HepG2 (cell line): Measurements from ENCODE around the gene PIAS1. TPM values are rescaled to one million over a fixed set of nuclear protein-coding genes. Genes with fewer than 3 reads are reported as not detected.

Experiments used
- ATAC-seq: fragments of 200-7000 bp; cut with Tn5 transposase; 3 replicates; pipeline ENCODE4 v1.9.1; 2020; ENCODE audit warnings: mild to moderate bottlenecking, moderate library complexity
- BruUV-seq: library from RNA; stranded (reverse); fragments of 400-500 nt; replicated peaks from 2 replicates; lab custom pipeline; 2021; lab: Mats Ljungman, UMichigan
- CTCF ChIA-PET: fragments of 300-600 bp; formaldehyde crosslinking; extraction: SDS; loops from one replicate; lab custom pipeline; 2021; ENCODE audit warnings: low total read pairs, inconsistent platforms, low intra/inter-chr PET ratio; lab: Yijun Ruan, JAX
- POLR2A ChIA-PET: fragments of 350-600 bp; sonication (Branson Sonifier 250); formaldehyde crosslinking; loops from one replicate; lab custom pipeline; 2020; ENCODE audit warnings: antibody characterized with exemption, inconsistent platforms; lab: Yijun Ruan, JAX
- DNase-seq: peaks from one replicate; pipeline ENCODE4 v3.0.0-alpha.2; 2015; ENCODE audit warnings: low spot score
- FAIRE-seq: peaks from 3 replicates; lab custom pipeline; 2011; peaks lifted over from hg19 to GRCh38; lab: Jason Lieb, UNC
- H2AFZ ChIP-seq: one replicate; pipeline ENCODE4 v1.6.1; 2011; ENCODE audit warnings: low read length, inconsistent platforms
- H3K27ac ChIP-seq: fragments of 300-600 bp; 3 replicates; pipeline ENCODE4 v1.8.0; 2011; ENCODE audit warnings: mixed run types, mild to moderate bottlenecking, mixed read lengths, low read length, inconsistent platforms; ENCODE audit not compliant: insufficient read depth; ENCODE audit errors: extremely low read length
- H3K27me3 ChIP-seq, 2 experiments: fragments of 200-600 bp in 1 of 2; 2 replicates in 1 of 2; 3 replicates in 1 of 2; pipeline versions ENCODE4 v1.6.0 to v1.8.0; 2011; ENCODE audit warnings: low read length in 2 of 2, mild to moderate bottlenecking in 2 of 2, moderate library complexity in 2 of 2, inconsistent platforms in 1 of 2; ENCODE audit not compliant: insufficient read depth in 2 of 2, control insufficient read depth in 1 of 2
- H3K36me3 ChIP-seq, 2 experiments: fragments of 200-600 bp in 1 of 2; replicated peaks in 1 of 2; 2 replicates in 1 of 2; 3 replicates in 1 of 2; pipeline versions ENCODE4 v1.5.1 to v1.8.0; 2011; ENCODE audit warnings: low read length in 2 of 2, inconsistent platforms in 1 of 2; ENCODE audit not compliant: insufficient read depth in 2 of 2, control insufficient read depth in 1 of 2
- H3K4me1 ChIP-seq: 2 replicates; pipeline ENCODE4 v1.5.1; 2012; ENCODE audit warnings: low read length, inconsistent platforms; ENCODE audit not compliant: insufficient read depth
- H3K4me2 ChIP-seq: 2 replicates; pipeline ENCODE4 v1.6.0; 2011; ENCODE audit warnings: low read depth, low read length, inconsistent platforms
- H3K4me3 ChIP-seq, 3 experiments: fragments of 200-600 bp in 1 of 3; sonication (generic), shearing (Covaris generic) in 1 of 3; replicated peaks in 1 of 3; 2 replicates each; pipeline ENCODE4 v1.5.1; 2011 to 2016; ENCODE audit warnings: low read length in 3 of 3, inconsistent platforms in 2 of 3, low read depth in 2 of 3, mild to moderate bottlenecking in 2 of 3, control low read depth in 1 of 3, mixed read lengths in 1 of 3; ENCODE audit not compliant: insufficient read depth in 1 of 3
- H3K79me2 ChIP-seq: one replicate; pipeline ENCODE4 v1.6.1; 2011; ENCODE audit warnings: low read length, inconsistent platforms; ENCODE audit not compliant: insufficient read depth
- H3K9ac ChIP-seq: 2 replicates; pipeline ENCODE4 v1.6.0; 2011; ENCODE audit warnings: mild to moderate bottlenecking, low read depth, low read length, inconsistent platforms; ENCODE audit not compliant: insufficient read depth
- H3K9me3 ChIP-seq: 2 replicates; pipeline ENCODE4 v1.5.1; 2012; ENCODE audit warnings: mild to moderate bottlenecking, low read length
- H4K20me1 ChIP-seq: 2 replicates; pipeline ENCODE4 v1.6.0; 2011; ENCODE audit warnings: inconsistent platforms, mild to moderate bottlenecking, low read length, moderate library complexity; ENCODE audit not compliant: insufficient read depth
- ARNTL ChIP-seq: sonication (generic); formaldehyde crosslinking; IDR thresholded peaks from 2 replicates; pipeline ENCODE4 v1.4.0; 2020; ENCODE audit warnings: mild to moderate bottlenecking, missing genetic modification reagents
- CHCHD3 ChIP-seq: sonication (generic); formaldehyde crosslinking; IDR thresholded peaks from 2 replicates; pipeline ENCODE4 v1.8.0; 2022; ENCODE audit warnings: mild to moderate bottlenecking, missing genetic modification reagents, moderate library complexity
- GABPB1 ChIP-seq: IDR thresholded peaks from 2 replicates; pipeline ENCODE4 v1.6.1; 2016; ENCODE audit warnings: mild to moderate bottlenecking, missing genetic modification reagents, moderate library complexity, missing compliant biosample characterization
- MTF2 ChIP-seq: sonication (generic); formaldehyde crosslinking; IDR thresholded peaks from 2 replicates; pipeline ENCODE4 v1.5.0; 2020; ENCODE audit warnings: missing genetic modification reagents, borderline replicate concordance
- NFIB ChIP-seq: sonication (generic); formaldehyde crosslinking; IDR thresholded peaks from 2 replicates; pipeline ENCODE4 v1.9.0; 2021; ENCODE audit warnings: missing genetic modification reagents, mild to moderate bottlenecking, borderline replicate concordance
- POLR2A ChIP-seq, 2 experiments: IDR thresholded peaks; 2 replicates each; pipeline ENCODE4 v1.6.1; 2011; ENCODE audit warnings: low read depth in 2 of 2, low read length in 2 of 2, mild to moderate bottlenecking in 1 of 2, moderate library complexity in 1 of 2; ENCODE audit not compliant: insufficient read depth in 1 of 2
- POLR2G ChIP-seq: fragments of 200-400 bp; formaldehyde crosslinking; IDR thresholded peaks from 2 replicates; pipeline ENCODE4 v1.6.1; 2018; ENCODE audit warnings: mild to moderate bottlenecking, low read depth, low read length, moderate library complexity
- PRPF4 ChIP-seq: fragments of 200-400 bp; formaldehyde crosslinking; IDR thresholded peaks from 2 replicates; pipeline ENCODE4 v1.6.1; 2016; ENCODE audit warnings: low read length, low read depth; ENCODE audit not compliant: poor library complexity, severe bottlenecking
- ZBTB7A ChIP-seq: sonication (generic); formaldehyde crosslinking; IDR thresholded peaks from 2 replicates; pipeline ENCODE4 v1.8.0; 2022; ENCODE audit warnings: mild to moderate bottlenecking, missing genetic modification reagents
- ZNF274 ChIP-seq: sonication (generic); formaldehyde crosslinking; IDR thresholded peaks from 2 replicates; pipeline ENCODE4 v1.5.1; 2020; ENCODE audit warnings: mild to moderate bottlenecking, missing genetic modification reagents
- ZNF619 ChIP-seq: sonication (generic); formaldehyde crosslinking; IDR thresholded peaks from 2 replicates; pipeline ENCODE4 v1.4.0; 2020; ENCODE audit warnings: mild to moderate bottlenecking, missing genetic modification reagents
- ZZZ3 ChIP-seq: sonication (generic); formaldehyde crosslinking; IDR thresholded peaks from 2 replicates; pipeline ENCODE4 v1.4.0; 2020; ENCODE audit warnings: missing genetic modification reagents, mild to moderate bottlenecking, borderline replicate concordance
- WGBS: methylation state at CpG from one replicate; pipeline ENCODE4 v1.1.6; 2017; ENCODE audit warnings: low lambda C conversion rate; 5-methylcytosine and 5-hydroxymethylcytosine counted together
- in situ Hi-C: cut with HindIII; loops from 2 replicates; pipeline ENCODE4 v1.10.0; 2017; ENCODE audit warnings: low pct_unique_long_range_greater_than_20kb; ENCODE audit not compliant: extremely low pct_ligation_motif_present
- intact Hi-C: fragments of 100-400 bp; cut with micrococcal nuclease; formaldehyde crosslinking; loops from one replicate; pipeline ENCODE4 v1.10.0; 2022; ENCODE audit not compliant: unreplicated experiment
- polyA plus RNA-seq, 8 experiments: library from polyadenylated mRNA; depleted of rRNA in 3 of 8; stranded (reverse) in 7 of 8; unstranded in 1 of 8; fragments of >200 nt; fragmentation: Illumina TruSeq in 4 of 8; extraction: Trizol in 4 of 8; gene quantifications; 2 replicates each; pipeline versions ENCODE4 v1.2.1 to v1.2.3, GENCODE V29; 2011 to 2016; ENCODE audit warnings: low read depth in 4 of 8, missing spikeins in 1 of 8, mixed read lengths in 1 of 8; ENCODE audit not compliant: insufficient read depth in 1 of 8
- total RNA-seq, 5 experiments: library from RNA; depleted of rRNA; stranded (reverse); fragments of >200 nt; fragmentation: Illumina TruSeq; extraction: Trizol; gene quantifications; 2 replicates each; pipeline ENCODE4 v1.2.3, GENCODE V29; 2016; ENCODE audit warnings: low read depth in 1 of 5
- TF ChIP-seq, protein P1 (sequence below): sonication (generic); formaldehyde crosslinking; IDR thresholded peaks from 2 replicates; pipeline ENCODE4 v1.5.0; 2020; ENCODE audit warnings: missing genetic modification reagents
- TF ChIP-seq, protein P2 (sequence below): sonication (generic); formaldehyde crosslinking; IDR thresholded peaks from 2 replicates; pipeline ENCODE4 v1.8.0; 2022; ENCODE audit warnings: mild to moderate bottlenecking, missing genetic modification reagents, borderline replicate concordance
- TF ChIP-seq, protein P3 (sequence below): sonication (generic); formaldehyde crosslinking; IDR thresholded peaks from 2 replicates; pipeline ENCODE4 v1.5.1; 2020; ENCODE audit warnings: mild to moderate bottlenecking, missing genetic modification reagents, borderline replicate concordance
- TF ChIP-seq, protein P4 (sequence below): sonication (generic); formaldehyde crosslinking; IDR thresholded peaks from 2 replicates; pipeline ENCODE4 v1.5.1; 2020; ENCODE audit warnings: mild to moderate bottlenecking, missing genetic modification reagents
- TF ChIP-seq, protein P5 (sequence below): sonication (generic); formaldehyde crosslinking; IDR thresholded peaks from 2 replicates; pipeline ENCODE4 v1.4.0; 2020; ENCODE audit warnings: missing genetic modification reagents, low read depth, mild to moderate bottlenecking, borderline replicate concordance

Gene PIAS1
- total and polyA plus RNA-seq, 2 of the 13 experiments (the other 11 are each of a cell fraction or from before 2014, with no cell fraction given), result 20.7 to 33.7 TPM

DNA sequence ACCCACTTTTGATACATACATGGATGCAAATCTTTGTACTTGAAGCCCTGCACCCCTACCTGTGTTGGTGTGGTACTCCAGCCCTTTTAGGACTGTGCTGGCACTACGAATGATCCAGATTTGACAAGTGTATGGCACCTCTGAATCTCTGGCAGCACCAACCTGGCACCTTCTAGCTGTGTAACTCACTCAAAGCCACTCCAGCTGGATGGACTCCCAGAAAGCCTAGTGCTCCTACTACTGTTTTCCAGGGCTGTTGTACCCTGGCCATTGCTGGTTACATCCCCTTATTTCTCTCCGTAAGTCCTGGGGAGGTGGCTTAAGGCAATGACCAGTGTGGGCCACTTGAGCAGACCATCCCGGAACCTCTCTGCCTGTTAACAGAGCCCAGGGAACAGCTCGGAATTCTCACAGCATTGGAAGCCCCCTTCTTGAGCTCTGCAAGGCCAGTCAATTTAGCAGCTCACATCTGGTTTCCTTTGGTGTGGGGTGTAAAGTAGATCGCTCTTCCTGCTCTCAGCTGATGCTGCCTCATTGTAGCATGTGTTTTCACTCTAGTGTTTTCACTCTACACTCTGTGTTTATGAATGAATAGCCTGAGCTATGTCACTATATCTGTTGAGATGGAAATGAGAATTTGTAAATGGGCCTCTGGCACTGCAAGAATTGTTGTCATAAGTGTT lies 138.8 kb downstream of the PIAS1 start:
- Histone ChIP-seq H3K9ac (no peak overlapping the region), H2AFZ (no peak overlapping the region), H3K27me3 (no peaks in the 10 kb centered on the region), H4K20me1 (no peaks in the 10 kb centered on the region), H3K79me2 (no peaks in the 10 kb centered on the region), H3K36me3 (peaks cover 6 to 14% of the 10 kb centered on the region in 2 experiments; a peak in 4 of 5 replicates), H3K27ac (no peak overlapping the region), H3K4me2 (no peak overlapping the region), H3K9me3 (no peaks in the 10 kb centered on the region), H3K4me1 (peaks cover 24% of the 10 kb centered on the region), H3K4me3 (no peak overlapping the region)
- no peak for DNase-seq
- CTCF ChIA-PET, result no interaction called here
- intact Hi-C loops, result no loop called here
- no peak for FAIRE-seq
- POLR2A ChIA-PET, result no interaction called here
- BruUV-seq, result no TSS peak
- no peak for ATAC-seq
- in situ Hi-C loops, result no loop called here
- 99% methylated on average over 5 of the region's 5 CpGs for WGBS
- TF ChIP-seq CHCHD3 (CRISPR knock-in tag) (no peak), ZBTB7A (no peak), POLR2G (0 out of 2 replicates have a peak, but pooled peaks have one; percentile 5), ZZZ3 (no peak), ZNF274 (CRISPR knock-in tag) (no peak), MTF2 (CRISPR knock-in tag) (no peak), POLR2A (IDR thresholded peaks at IDR 0.05; ENCODE audit: insufficient read depth in 1 of 2, low read depth in 2 of 2, low read length in 2 of 2) (0 out of 4 replicates have a peak, but pooled peaks of 1 of the 2 experiments have one; percentile 12), ARNTL (CRISPR knock-in tag) (no peak), ZNF619 (CRISPR knock-in tag) (no peak), GABPB1 (CRISPR knock-in tag) (no peak), PRPF4 (no peak), NFIB (CRISPR knock-in tag) (no peak)
- TF ChIP-seq, protein P1, sequence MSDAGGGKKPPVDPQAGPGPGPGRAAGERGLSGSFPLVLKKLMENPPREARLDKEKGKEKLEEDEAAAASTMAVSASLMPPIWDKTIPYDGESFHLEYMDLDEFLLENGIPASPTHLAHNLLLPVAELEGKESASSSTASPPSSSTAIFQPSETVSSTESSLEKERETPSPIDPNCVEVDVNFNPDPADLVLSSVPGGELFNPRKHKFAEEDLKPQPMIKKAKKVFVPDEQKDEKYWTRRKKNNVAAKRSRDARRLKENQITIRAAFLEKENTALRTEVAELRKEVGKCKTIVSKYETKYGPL (CRISPR knock-in tag), result no peak
- TF ChIP-seq, protein P2, sequence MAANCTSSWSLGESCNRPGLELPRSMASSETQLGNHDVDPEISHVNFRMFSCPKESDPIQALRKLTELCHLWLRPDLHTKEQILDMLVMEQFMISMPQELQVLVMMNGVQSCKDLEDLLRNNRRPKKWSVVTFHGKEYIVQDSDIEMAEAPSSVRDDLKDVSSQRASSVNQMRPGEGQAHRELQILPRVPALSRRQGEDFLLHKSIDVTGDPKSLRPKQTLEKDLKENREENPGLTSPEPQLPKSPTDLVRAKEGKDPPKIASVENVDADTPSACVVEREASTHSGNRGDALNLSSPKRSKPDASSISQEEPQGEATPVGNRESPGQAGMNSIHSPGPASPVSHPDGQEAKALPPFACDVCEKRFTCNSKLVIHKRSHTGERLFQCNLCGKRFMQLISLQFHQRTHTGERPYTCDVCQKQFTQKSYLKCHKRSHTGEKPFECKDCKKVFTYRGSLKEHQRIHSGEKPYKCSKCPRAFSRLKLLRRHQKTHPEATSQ (CRISPR knock-in tag), result no peak
- TF ChIP-seq, protein P3, sequence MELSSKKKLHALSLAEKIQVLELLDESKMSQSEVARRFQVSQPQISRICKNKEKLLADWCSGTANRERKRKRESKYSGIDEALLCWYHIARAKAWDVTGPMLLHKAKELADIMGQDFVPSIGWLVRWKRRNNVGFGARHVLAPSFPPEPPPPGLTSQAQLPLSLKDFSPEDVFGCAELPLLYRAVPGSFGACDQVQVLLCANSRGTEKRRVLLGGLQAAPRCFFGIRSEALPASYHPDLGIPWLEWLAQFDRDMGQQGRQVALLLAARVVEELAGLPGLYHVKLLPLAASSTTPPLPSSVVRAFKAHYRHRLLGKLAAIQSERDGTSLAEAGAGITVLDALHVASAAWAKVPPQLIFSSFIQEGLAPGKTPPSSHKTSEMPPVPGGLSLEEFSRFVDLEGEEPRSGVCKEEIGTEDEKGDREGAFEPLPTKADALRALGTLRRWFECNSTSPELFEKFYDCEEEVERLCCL, result no peak
- TF ChIP-seq, protein P4, sequence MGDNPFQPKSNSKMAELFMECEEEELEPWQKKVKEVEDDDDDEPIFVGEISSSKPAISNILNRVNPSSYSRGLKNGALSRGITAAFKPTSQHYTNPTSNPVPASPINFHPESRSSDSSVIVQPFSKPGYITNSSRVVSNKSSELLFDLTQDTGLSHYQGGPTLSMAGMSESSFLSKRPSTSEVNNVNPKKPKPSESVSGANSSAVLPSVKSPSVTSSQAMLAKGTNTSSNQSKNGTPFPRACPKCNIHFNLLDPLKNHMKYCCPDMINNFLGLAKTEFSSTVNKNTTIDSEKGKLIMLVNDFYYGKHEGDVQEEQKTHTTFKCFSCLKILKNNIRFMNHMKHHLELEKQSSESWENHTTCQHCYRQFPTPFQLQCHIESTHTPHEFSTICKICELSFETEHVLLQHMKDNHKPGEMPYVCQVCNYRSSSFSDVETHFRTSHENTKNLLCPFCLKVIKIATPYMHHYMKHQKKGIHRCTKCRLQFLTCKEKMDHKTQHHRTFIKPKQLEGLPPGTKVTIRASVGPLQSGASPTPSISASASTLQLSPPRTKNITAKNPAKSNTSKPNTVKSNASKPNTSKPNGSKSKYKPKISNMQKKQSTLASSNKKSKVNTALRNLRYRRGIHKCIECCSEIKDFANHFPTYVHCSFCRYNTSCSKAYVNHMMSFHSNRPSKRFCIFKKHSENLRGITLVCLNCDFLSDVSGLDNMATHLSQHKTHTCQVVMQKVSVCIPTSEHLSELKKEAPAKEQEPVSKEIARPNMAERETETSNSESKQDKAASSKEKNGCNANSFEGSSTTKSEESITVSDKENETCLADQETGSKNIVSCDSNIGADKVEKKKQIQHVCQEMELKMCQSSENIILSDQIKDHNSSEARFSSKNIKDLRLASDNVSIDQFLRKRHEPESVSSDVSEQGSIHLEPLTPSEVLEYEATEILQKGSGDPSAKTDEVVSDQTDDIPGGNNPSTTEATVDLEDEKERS (CRISPR knock-in tag), result no peak
- TF ChIP-seq, protein P5, sequence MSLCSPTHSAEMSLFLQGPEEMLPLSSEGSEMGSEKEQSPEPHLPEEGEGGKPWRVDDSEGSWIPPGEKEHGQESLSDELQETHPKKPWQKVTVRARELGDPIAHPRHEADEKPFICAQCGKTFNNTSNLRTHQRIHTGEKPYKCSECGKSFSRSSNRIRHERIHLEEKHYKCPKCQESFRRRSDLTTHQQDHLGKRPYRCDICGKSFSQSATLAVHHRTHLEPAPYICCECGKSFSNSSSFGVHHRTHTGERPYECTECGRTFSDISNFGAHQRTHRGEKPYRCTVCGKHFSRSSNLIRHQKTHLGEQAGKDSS (CRISPR knock-in tag), result no peak
